HL-60 (cell line): Measurements from ENCODE around the gene ATG4A.
A peak's percentile ranks its signal among the peaks of the same experiment; 100 is the strongest.

ENCODE experiments used
- DNase-seq, 2 experiments: peaks; one replicate each; pipeline ENCODE4 v3.0.0-alpha.2; 2010 to 2020; ENCODE audit warnings: low read depth in 1 of 2, low spot score in 1 of 2
- H3K27ac ChIP-seq: fragments of 250-450 bp; sonication (Bioruptor Pico); replicated peaks from 2 replicates; pipeline ENCODE4 v1.5.1; 2020; ENCODE audit warnings: mild to moderate bottlenecking, moderate library complexity
- H3K27me3 ChIP-seq: fragments of 250-450 bp; sonication (Bioruptor Pico); 2 replicates; pipeline ENCODE4 v1.5.1; 2021; ENCODE audit warnings: mild to moderate bottlenecking, moderate library complexity; ENCODE audit not compliant: insufficient read depth, poor library complexity, severe bottlenecking
- H3K4me3 ChIP-seq: replicated peaks from 2 replicates; pipeline ENCODE4 v1.5.1; 2011; ENCODE audit warnings: mild to moderate bottlenecking, control low read depth, low read length; ENCODE audit not compliant: insufficient read depth
- GABPA ChIP-seq: IDR thresholded peaks from 2 replicates; pipeline ENCODE4 v1.6.1; 2012; ENCODE audit warnings: low read depth
- POLR2AphosphoS5 ChIP-seq: IDR thresholded peaks from 2 replicates; pipeline ENCODE4 v1.6.1; 2012; ENCODE audit warnings: low read depth
- SPI1 ChIP-seq: IDR thresholded peaks from 2 replicates; pipeline ENCODE4 v1.6.1; 2012; ENCODE audit warnings: low read depth, mild to moderate bottlenecking, borderline replicate concordance
- TF ChIP-seq, protein P1 (sequence below): IDR thresholded peaks from one replicate; pipeline ENCODE4 v1.5.1; 2011; ENCODE audit warnings: low read length, control low read depth, inconsistent platforms; ENCODE audit not compliant: insufficient read depth
- TF ChIP-seq, protein P2 (sequence below): IDR thresholded peaks from 2 replicates; pipeline ENCODE4 v1.6.1; 2012; ENCODE audit warnings: low read depth; ENCODE audit not compliant: insufficient replicate concordance

Gene ATG4A

GRCh38 chrX:108090491-108091263 lies 901 bp upstream of the ATG4A start:
- Histone ChIP-seq H3K27me3 (no peaks in the 10 kb centered on the region), H3K4me3 (peak overlapping the region; percentile 60), H3K27ac (peak overlapping the region; percentile 78)
- DNase-seq: no peak
- TF ChIP-seq, protein P1, sequence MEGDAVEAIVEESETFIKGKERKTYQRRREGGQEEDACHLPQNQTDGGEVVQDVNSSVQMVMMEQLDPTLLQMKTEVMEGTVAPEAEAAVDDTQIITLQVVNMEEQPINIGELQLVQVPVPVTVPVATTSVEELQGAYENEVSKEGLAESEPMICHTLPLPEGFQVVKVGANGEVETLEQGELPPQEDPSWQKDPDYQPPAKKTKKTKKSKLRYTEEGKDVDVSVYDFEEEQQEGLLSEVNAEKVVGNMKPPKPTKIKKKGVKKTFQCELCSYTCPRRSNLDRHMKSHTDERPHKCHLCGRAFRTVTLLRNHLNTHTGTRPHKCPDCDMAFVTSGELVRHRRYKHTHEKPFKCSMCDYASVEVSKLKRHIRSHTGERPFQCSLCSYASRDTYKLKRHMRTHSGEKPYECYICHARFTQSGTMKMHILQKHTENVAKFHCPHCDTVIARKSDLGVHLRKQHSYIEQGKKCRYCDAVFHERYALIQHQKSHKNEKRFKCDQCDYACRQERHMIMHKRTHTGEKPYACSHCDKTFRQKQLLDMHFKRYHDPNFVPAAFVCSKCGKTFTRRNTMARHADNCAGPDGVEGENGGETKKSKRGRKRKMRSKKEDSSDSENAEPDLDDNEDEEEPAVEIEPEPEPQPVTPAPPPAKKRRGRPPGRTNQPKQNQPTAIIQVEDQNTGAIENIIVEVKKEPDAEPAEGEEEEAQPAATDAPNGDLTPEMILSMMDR: no peak
- TF ChIP-seq GABPA: no peak
- TF ChIP-seq, protein P2, sequence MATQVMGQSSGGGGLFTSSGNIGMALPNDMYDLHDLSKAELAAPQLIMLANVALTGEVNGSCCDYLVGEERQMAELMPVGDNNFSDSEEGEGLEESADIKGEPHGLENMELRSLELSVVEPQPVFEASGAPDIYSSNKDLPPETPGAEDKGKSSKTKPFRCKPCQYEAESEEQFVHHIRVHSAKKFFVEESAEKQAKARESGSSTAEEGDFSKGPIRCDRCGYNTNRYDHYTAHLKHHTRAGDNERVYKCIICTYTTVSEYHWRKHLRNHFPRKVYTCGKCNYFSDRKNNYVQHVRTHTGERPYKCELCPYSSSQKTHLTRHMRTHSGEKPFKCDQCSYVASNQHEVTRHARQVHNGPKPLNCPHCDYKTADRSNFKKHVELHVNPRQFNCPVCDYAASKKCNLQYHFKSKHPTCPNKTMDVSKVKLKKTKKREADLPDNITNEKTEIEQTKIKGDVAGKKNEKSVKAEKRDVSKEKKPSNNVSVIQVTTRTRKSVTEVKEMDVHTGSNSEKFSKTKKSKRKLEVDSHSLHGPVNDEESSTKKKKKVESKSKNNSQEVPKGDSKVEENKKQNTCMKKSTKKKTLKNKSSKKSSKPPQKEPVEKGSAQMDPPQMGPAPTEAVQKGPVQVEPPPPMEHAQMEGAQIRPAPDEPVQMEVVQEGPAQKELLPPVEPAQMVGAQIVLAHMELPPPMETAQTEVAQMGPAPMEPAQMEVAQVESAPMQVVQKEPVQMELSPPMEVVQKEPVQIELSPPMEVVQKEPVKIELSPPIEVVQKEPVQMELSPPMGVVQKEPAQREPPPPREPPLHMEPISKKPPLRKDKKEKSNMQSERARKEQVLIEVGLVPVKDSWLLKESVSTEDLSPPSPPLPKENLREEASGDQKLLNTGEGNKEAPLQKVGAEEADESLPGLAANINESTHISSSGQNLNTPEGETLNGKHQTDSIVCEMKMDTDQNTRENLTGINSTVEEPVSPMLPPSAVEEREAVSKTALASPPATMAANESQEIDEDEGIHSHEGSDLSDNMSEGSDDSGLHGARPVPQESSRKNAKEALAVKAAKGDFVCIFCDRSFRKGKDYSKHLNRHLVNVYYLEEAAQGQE: no peak
- no peak for TF ChIP-seq POLR2AphosphoS5
- TF ChIP-seq SPI1: no peak

DNA sequence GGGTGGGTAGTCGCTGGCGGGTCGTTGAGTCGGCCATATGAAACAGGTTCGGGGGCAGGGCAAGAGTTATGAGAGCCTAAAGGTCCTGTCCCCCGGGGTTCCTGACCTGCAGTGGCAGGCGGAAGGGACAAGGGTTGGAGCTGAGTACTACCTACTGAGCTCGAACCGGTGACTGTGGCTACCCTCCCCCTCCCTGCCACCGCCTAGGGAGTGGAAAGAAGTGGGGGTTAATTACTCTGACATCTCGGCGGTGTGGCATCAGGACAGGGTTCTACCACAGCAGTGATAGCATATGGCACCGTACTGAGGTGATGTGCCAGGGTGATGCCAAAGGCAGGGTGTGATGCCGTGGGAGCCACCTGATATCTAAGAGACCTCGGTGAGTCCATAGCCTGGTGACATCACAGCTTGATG lies 307 bp downstream of the ATG4A start:
- peak overlapping the region; percentile 48 for H3K27ac ChIP-seq
- no peak for DNase-seq
- H3K4me3 ChIP-seq: peak overlapping the region; percentile 60
- H3K27me3 ChIP-seq: no peaks in the 10 kb centered on the region
- TF ChIP-seq SPI1 (no peak), GABPA (no peak), POLR2AphosphoS5 (no peak)
- TF ChIP-seq, protein P1: no peak
- TF ChIP-seq, protein P2: no peak

DNA sequence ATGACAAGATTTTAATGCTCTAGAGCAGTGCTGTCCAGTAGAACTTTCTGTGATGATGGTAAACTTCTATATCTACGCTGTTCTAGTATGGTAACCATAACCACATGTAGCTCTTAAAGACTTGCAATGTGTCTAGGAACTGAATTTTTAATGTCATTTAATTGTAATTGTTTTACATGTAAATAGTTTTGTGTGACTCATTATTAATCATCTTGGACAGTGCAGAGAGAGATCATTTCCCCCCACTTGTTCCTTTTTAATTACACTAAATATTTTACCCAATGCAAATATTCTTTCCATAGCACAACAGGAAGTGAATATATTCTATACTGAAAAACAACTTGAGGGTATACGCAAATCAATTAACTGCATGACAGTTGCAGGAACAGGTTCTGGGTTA lies 5.8 kb downstream of the ATG4A start:
- Histone ChIP-seq H3K27ac (no peak overlapping the region), H3K4me3 (no peak overlapping the region)
- TF ChIP-seq GABPA (no peak), POLR2AphosphoS5 (no peak), SPI1 (no peak)
- TF ChIP-seq, protein P1: no peak
- TF ChIP-seq, protein P2: no peak

More for the DNA sequence above, 5.8 kb downstream of the ATG4A start:
- H3K27me3 ChIP-seq: no peaks in the 10 kb centered on the region
- no peak for DNase-seq
